Panc1 (cell line): Measurements from ENCODE around the gene ENOX1. TPM values are rescaled to one million over a fixed set of nuclear protein-coding genes. Genes with fewer than 3 reads are reported as not detected.

ENCODE experiments used
- total RNA-seq: library from RNA; stranded (reverse); gene quantifications from one replicate; pipeline ENCODE4 v1.2.1, GENCODE V29; 2021; ENCODE audit not compliant: unreplicated experiment

The ENOX1 gene
- total RNA-seq, 1 experiment from 2014 or later = 0.23 TPM

Other genes starting within 250 kb of the ENOX1 start
- 5.2 TPM for gene CCDC122, start 92.8 kb upstream of the ENOX1 start, total RNA-seq
- 2.1 TPM for gene LACC1, start 92.9 kb upstream of the ENOX1 start, total RNA-seq